HepG2 (cell line): ENCODE results near the gene HUNK.

Experiments used
- ATF7 ChIP-seq, 2 experiments: fragments of 450-650 bp in 1 of 2; sonication (generic) in 1 of 2; formaldehyde crosslinking in 1 of 2; IDR thresholded peaks; 2 replicates each; pipeline versions ENCODE4 v1.4.0 to v1.6.1; 2016 to 2020; ENCODE audit warnings: antibody characterized with exemption in 1 of 2, mild to moderate bottlenecking in 1 of 2, missing genetic modification reagents in 1 of 2
- BHLHE40 ChIP-seq: IDR thresholded peaks from 2 replicates; pipeline ENCODE4 v1.6.1; 2011; ENCODE audit warnings: low read length, improper control_type of control experiment
- EZH2 ChIP-seq: conservative IDR thresholded peaks from 2 replicates; pipeline ENCODE4 v1.6.1; 2012; ENCODE audit warnings: mild to moderate bottlenecking, low read depth, low read length, moderate library complexity
- FOXM1 ChIP-seq: sonication (generic); formaldehyde crosslinking; IDR thresholded peaks from 2 replicates; pipeline ENCODE4 v1.5.0; 2020; ENCODE audit warnings: missing genetic modification reagents
- MAX ChIP-seq: IDR thresholded peaks from 2 replicates; pipeline ENCODE4 v1.6.1; 2012; ENCODE audit warnings: inconsistent platforms
- NPAS2 ChIP-seq: sonication (generic); formaldehyde crosslinking; IDR thresholded peaks from 2 replicates; pipeline ENCODE4 v1.8.0; 2022; ENCODE audit warnings: mild to moderate bottlenecking, missing genetic modification reagents, borderline replicate concordance
- POLR2A ChIP-seq, 2 experiments: IDR thresholded peaks; 2 replicates each; pipeline ENCODE4 v1.6.1; 2011; ENCODE audit warnings: low read depth in 2 of 2, low read length in 2 of 2, mild to moderate bottlenecking in 1 of 2, moderate library complexity in 1 of 2; ENCODE audit not compliant: insufficient read depth in 1 of 2
- ZNF3 ChIP-seq: IDR thresholded peaks from 2 replicates; pipeline ENCODE4 v1.7.0; 2017; ENCODE audit warnings: inconsistent platforms
- TF ChIP-seq, protein P1 (sequence below), 2 experiments: sonication (generic) in 1 of 2; formaldehyde crosslinking in 1 of 2; IDR thresholded peaks; 2 replicates each; pipeline versions ENCODE4 v1.5.1 to v1.6.1; 2011 to 2020; ENCODE audit warnings: borderline replicate concordance in 1 of 2, low read depth in 1 of 2, low read length in 1 of 2, mild to moderate bottlenecking in 1 of 2, missing genetic modification reagents in 1 of 2, moderate library complexity in 1 of 2

DNA sequence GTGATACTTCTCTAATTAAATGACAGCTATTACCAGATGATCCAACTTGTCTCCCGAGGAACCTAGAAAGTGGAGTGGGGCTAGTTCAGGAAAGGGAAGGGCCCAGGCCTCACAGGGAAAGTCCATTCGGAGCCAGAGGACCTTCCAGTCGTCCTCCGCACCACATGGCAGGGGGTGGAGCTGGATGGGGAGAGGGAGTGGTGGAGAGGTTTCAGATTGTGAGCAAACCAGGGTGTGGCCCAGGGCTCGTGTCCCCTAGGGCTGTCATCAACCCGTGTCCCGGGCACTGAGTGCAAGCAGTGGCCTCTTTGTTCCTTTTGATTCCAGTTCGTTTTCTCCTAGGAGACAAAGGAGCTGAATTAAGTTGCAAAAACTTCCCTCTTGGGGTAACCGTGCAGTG is 114.9 kb downstream of the HUNK start:
- TF ChIP-seq BHLHE40 (no peak), POLR2A (IDR thresholded peaks at IDR 0.05; ENCODE audit: insufficient read depth in 1 of 2, low read depth in 2 of 2, low read length in 2 of 2) (no peak), MAX (no peak), EZH2 (no peak), ATF7 (IDR thresholded peaks at IDR 0.05) (no peak), ATF7 (CRISPR knock-in tag; IDR thresholded peaks at IDR 0.05) (no peak), FOXM1 (CRISPR knock-in tag) (no peak), NPAS2 (CRISPR knock-in tag) (no peak), ZNF3 (no peak)
- TF ChIP-seq, protein P1, sequence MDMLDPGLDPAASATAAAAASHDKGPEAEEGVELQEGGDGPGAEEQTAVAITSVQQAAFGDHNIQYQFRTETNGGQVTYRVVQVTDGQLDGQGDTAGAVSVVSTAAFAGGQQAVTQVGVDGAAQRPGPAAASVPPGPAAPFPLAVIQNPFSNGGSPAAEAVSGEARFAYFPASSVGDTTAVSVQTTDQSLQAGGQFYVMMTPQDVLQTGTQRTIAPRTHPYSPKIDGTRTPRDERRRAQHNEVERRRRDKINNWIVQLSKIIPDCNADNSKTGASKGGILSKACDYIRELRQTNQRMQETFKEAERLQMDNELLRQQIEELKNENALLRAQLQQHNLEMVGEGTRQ (IDR thresholded peaks at IDR 0.05; ENCODE audit: low read depth, low read length) = no peak
- TF ChIP-seq, protein P1 (CRISPR knock-in tag; IDR thresholded peaks at IDR 0.05; ENCODE audit: borderline replicate concordance) = no peak
